Activated CD8-positive, alpha-beta T cell treated with anti-CD3 and anti-CD28 coated beads for 36 hours (primary cell): Measurements from ENCODE around the gene TMEM178A. TPM values are rescaled to one million over a fixed set of nuclear protein-coding genes. Genes with fewer than 3 reads are reported as not detected.

Experiments used
- ATAC-seq: fragments of 200-7000 bp; cut with Tn5 transposase; one replicate; pipeline ENCODE4 v1.10.0; 2021; ENCODE audit warnings: mild to moderate bottlenecking, moderate library complexity
- CTCF ChIA-PET: fragments of 350-600 bp; sonication (Branson Sonifier 250); formaldehyde crosslinking; loops from one replicate; lab custom pipeline; 2021; ENCODE audit warnings: antibody characterized with exemption; lab: Charles Lee
- POLR2A ChIA-PET: fragments of 350-600 bp; sonication (Branson Sonifier 250); formaldehyde crosslinking; loops from one replicate; lab custom pipeline; 2021; ENCODE audit warnings: antibody characterized with exemption; lab: Charles Lee
- DNase-seq: peaks from one replicate; pipeline ENCODE4 v3.0.0-alpha.2; 2020
- H3K27ac Mint-ChIP-seq: one replicate; pipeline ENCODE4 v1.8.0; 2021; ENCODE audit warnings: mild to moderate bottlenecking, mixed read lengths
- H3K27me3 Mint-ChIP-seq: one replicate; pipeline ENCODE4 v1.8.0; 2021; ENCODE audit warnings: mixed read lengths
- H3K36me3 Mint-ChIP-seq: one replicate; pipeline ENCODE4 v1.8.0; 2021; ENCODE audit warnings: low read depth, mixed read lengths
- H3K4me1 Mint-ChIP-seq: one replicate; pipeline ENCODE4 v1.8.0; 2021; ENCODE audit warnings: low read depth, mixed read lengths
- H3K4me3 Mint-ChIP-seq: one replicate; pipeline ENCODE4 v1.8.0; 2021; ENCODE audit warnings: mild to moderate bottlenecking, moderate library complexity, mixed read lengths
- H3K9me3 Mint-ChIP-seq: one replicate; pipeline ENCODE4 v1.8.0; 2021; ENCODE audit warnings: mixed read lengths
- CTCF ChIP-seq: fragments of 200-600 bp; IDR thresholded peaks from one replicate; pipeline ENCODE4 v1.8.0; 2022; ENCODE audit warnings: antibody characterized with exemption, mild to moderate bottlenecking
- intact Hi-C: fragments of 100-400 bp; cut with micrococcal nuclease; formaldehyde crosslinking; loops from one replicate; pipeline ENCODE4 v1.10.0; 2022
- total RNA-seq, 2 experiments: library from RNA; stranded (reverse); gene quantifications; one replicate each; pipeline ENCODE4 v1.2.3, GENCODE V29; 2021

TMEM178A gene
- total RNA-seq, 2 experiments from 2014 or later = 0.23 to 0.31 TPM

GRCh38 chr2:39704540-39704939 is 38.8 kb downstream of the TMEM178A start:
- intact Hi-C loops = no loop called here
- Mint-ChIP-seq H3K27ac (no peak overlapping the region), H3K9me3 (peaks cover 17% of the 10 kb centered on the region), H3K27me3 (peaks cover 11% of the 10 kb centered on the region), H3K36me3 (no peaks in the 10 kb centered on the region), H3K4me1 (no peaks in the 10 kb centered on the region), H3K4me3 (no peak overlapping the region)
- DNase-seq = no peak
- no peak for TF ChIP-seq CTCF
- CTCF ChIA-PET = interaction anchor here (1.2 kb wide), 1 partner anchor 25 kb away, joined by 5 read pairs; no protein-coding TSS in a partner anchor
- POLR2A ChIA-PET = no interaction called here
- ATAC-seq = no peak

DNA sequence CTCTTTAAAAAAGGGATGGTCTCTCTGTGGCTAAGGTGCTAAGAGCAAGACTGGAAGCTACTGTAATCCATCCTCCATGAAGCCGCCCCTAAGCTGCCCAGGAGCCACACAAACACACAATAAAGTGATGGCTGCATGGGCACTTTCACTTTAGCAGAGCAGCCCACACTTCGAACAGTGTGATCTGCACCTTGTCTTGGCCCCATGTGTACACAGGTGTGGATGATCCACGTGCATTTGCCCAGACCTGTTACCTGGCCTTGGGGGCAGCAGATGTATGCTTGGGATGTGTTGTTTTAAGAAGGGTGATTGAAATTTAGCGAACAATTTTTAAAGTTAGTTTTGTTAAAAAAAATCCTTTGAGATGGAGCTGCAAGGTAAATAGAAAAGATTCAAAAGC is 39.9 kb downstream of the TMEM178A start:
- CTCF ChIA-PET = no interaction called here
- ATAC-seq = no peak
- POLR2A ChIA-PET = no interaction called here
- Mint-ChIP-seq H3K27ac (no peak overlapping the region), H3K9me3 (peaks cover 15% of the 10 kb centered on the region), H3K4me1 (no peaks in the 10 kb centered on the region), H3K36me3 (no peaks in the 10 kb centered on the region), H3K27me3 (peaks cover 8% of the 10 kb centered on the region), H3K4me3 (no peak overlapping the region)
- DNase-seq = no peak
- no peak for TF ChIP-seq CTCF
- intact Hi-C loops = no loop called here

- no peak overlapping the region for H3K4me3 Mint-ChIP-seq
- no peak overlapping the region for H3K27ac Mint-ChIP-seq
- H3K36me3 Mint-ChIP-seq = no peaks in the 10 kb centered on the region
- peaks cover 9% of the 10 kb centered on the region for H3K9me3 Mint-ChIP-seq
- H3K27me3 Mint-ChIP-seq = peaks cover 7% of the 10 kb centered on the region
- ATAC-seq = no peak
- CTCF ChIA-PET = no interaction called here
- no peak for DNase-seq
- no peaks in the 10 kb centered on the region for H3K4me1 Mint-ChIP-seq
- TF ChIP-seq CTCF = no peak
- POLR2A ChIA-PET = no interaction called here
- intact Hi-C loops = no loop called here
Observed at GRCh38 chr2:39706312-39706711, 40.6 kb downstream of the TMEM178A start.

DNA sequence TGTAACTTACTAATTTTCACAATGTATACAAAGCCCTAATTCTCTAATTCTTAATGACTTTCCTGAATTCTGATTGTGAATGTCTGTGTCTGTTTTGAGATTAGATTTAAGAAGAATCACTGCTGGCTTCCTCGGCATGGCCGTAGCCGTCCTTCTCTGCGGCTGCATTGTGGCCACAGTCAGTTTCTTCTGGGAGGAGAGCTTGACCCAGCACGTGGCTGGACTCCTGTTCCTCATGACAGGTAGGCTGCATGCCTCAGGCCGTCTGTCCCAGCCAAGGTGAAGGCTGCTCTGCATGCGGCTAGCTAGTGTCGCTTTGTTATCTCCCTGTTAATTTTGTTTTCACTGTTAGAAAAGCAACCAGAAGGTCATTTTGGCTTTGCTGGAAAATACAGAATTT is 41.2 kb downstream of the TMEM178A start:
- peaks cover 4% of the 10 kb centered on the region for H3K9me3 Mint-ChIP-seq
- ChIA-PET CTCF (no interaction called here), POLR2A (no interaction called here)
- H3K36me3 Mint-ChIP-seq = no peaks in the 10 kb centered on the region
- no peaks in the 10 kb centered on the region for H3K4me1 Mint-ChIP-seq
- no peak for TF ChIP-seq CTCF
- no peak overlapping the region for H3K27ac Mint-ChIP-seq
- no peak overlapping the region for H3K4me3 Mint-ChIP-seq
- intact Hi-C loops = no loop called here
- ATAC-seq (no peak), DNase-seq (no peak)
- peaks cover 6% of the 10 kb centered on the region for H3K27me3 Mint-ChIP-seq

GRCh38 chr2:39708003-39708402 is 42.3 kb downstream of the TMEM178A start:
- intact Hi-C loops = no loop called here
- TF ChIP-seq CTCF = no peak
- Mint-ChIP-seq H3K27ac (no peak overlapping the region), H3K4me3 (no peak overlapping the region), H3K4me1 (no peaks in the 10 kb centered on the region), H3K9me3 (no peaks in the 10 kb centered on the region), H3K36me3 (no peaks in the 10 kb centered on the region), H3K27me3 (peaks cover 6% of the 10 kb centered on the region)
- POLR2A ChIA-PET = no interaction called here
- DNase-seq (no peak), ATAC-seq (no peak)
- CTCF ChIA-PET = no interaction called here
